Kidney (tissue), 14 donors: ENCODE measurements around the gene ANO7. TPM values are rescaled to one million over a fixed set of nuclear protein-coding genes. Genes with fewer than 3 reads are reported as not detected.

Source experiments
- DNase-seq, 5 donors: peaks; one replicate each; pipeline ENCODE4 v3.0.0-alpha.2; 2013 to 2020
- FAIRE-seq: peaks from 2 replicates; lab custom pipeline; 2012; peaks lifted over from hg19 to GRCh38; lab: Jason Lieb, UNC
- H3K27ac ChIP-seq, 2 donors: one replicate each; pipeline ENCODE4 v1.7.0; 2013; ENCODE audit warnings: low read depth in 2 of 2, low read length in 2 of 2, inconsistent platforms in 1 of 2
- H3K27me3 ChIP-seq: one replicate; pipeline ENCODE4 v1.7.1; 2013; ENCODE audit warnings: low read length, inconsistent platforms; ENCODE audit not compliant: control insufficient read depth, insufficient read depth
- H3K36me3 ChIP-seq, 3 donors: one replicate each; pipeline versions ENCODE4 v1.7.0 to v1.7.1; 2013; ENCODE audit warnings: low read length in 3 of 3, control low read depth in 1 of 3, inconsistent platforms in 1 of 3; ENCODE audit not compliant: insufficient read depth in 3 of 3, control insufficient read depth in 2 of 3
- H3K4me1 ChIP-seq, 3 donors: one replicate each; pipeline versions ENCODE4 v1.7.0 to v1.7.1; 2013; ENCODE audit warnings: low read length in 3 of 3, inconsistent platforms in 1 of 3, low read depth in 1 of 3; ENCODE audit not compliant: control insufficient read depth in 2 of 3, insufficient read depth in 2 of 3
- H3K4me3 ChIP-seq, 3 donors: one replicate each; pipeline versions ENCODE4 v1.7.0 to v1.8.1; 2013; ENCODE audit warnings: low read length in 3 of 3, control low read depth in 1 of 3, inconsistent platforms in 1 of 3
- H3K9ac ChIP-seq, 3 donors: one replicate each; pipeline versions ENCODE4 v1.7.0 to v1.7.1; 2013; ENCODE audit warnings: low read length in 3 of 3, control low read depth in 1 of 3, inconsistent platforms in 1 of 3
- H3K9me3 ChIP-seq, 3 donors: one replicate each; pipeline versions ENCODE4 v1.7.0 to v1.7.1; 2013; ENCODE audit warnings: low read length in 3 of 3, control low read depth in 1 of 3, inconsistent platforms in 1 of 3; ENCODE audit not compliant: control insufficient read depth in 2 of 3, insufficient read depth in 1 of 3
- CTCF ChIP-seq: IDR thresholded peaks from 3 replicates; pipeline ENCODE4 v1.5.1; 2012; ENCODE audit warnings: mild to moderate bottlenecking, moderate library complexity, borderline replicate concordance; ENCODE audit not compliant: insufficient read depth; ENCODE audit errors: extremely low read depth
- intact Hi-C: fragments of 100-400 bp; cut with DNase I; formaldehyde crosslinking; loops from one replicate; pipeline ENCODE4 v1.11.1; 2022
- polyA plus RNA-seq: library from polyadenylated mRNA; stranded (reverse); fragments of 350-450 nt; fragmentation: Illumina TruSeq; extraction: RNeasy Lipid Tissue Mini Kit (QIAGEN cat#74804); gene quantifications from one replicate; pipeline ENCODE4 v1.2.3, GENCODE V29; 2014; ENCODE audit warnings: low read depth, low replicate concordance; ENCODE audit not compliant: insufficient read depth
- total RNA-seq: library from RNA; stranded (reverse); fragmentation: NEBNext Ultra II Directional; extraction: Animal tissue kit (Norgen Biotek cat#: 25700); gene quantifications from one replicate; pipeline ENCODE4 v1.2.1, GENCODE V29; 2021
- donor health status: control.
- donor health status: control.
- donor health status: control.
- donor health status: control.
- donor health status: control.
- donor health status: DM: yes; HTN: yes; CAD: no.
- donor health status: Normal renal cell carcinoma (clear cell type).

Gene ANO7
- total and polyA plus RNA-seq, 2 donors from 2014 or later: 1.1 to 1.9 TPM

GRCh38 chr2:241255542-241256167 is 67.2 kb downstream of the ANO7 start:
- no peak for DNase-seq
- H3K4me3 ChIP-seq: no peak overlapping the region
- no peaks in the 10 kb centered on the region for H3K27me3 ChIP-seq
- FAIRE-seq: no peak
- H3K9me3 ChIP-seq: no peaks in the 10 kb centered on the region
- H3K27ac ChIP-seq: no peak overlapping the region
- no peaks in the 10 kb centered on the region for H3K4me1 ChIP-seq
- intact Hi-C loops: no loop called here
- H3K36me3 ChIP-seq: peaks cover 19 to 64% (median 47%) of the 10 kb centered on the region in 3 donors
- no peak overlapping the region for H3K9ac ChIP-seq
- no peak for TF ChIP-seq CTCF

GRCh38 chr2:241256168-241256545 is 67.7 kb downstream of the ANO7 start:
- H3K4me1 ChIP-seq: no peaks in the 10 kb centered on the region
- intact Hi-C loops: no loop called here
- H3K36me3 ChIP-seq: peaks cover 21 to 64% (median 45%) of the 10 kb centered on the region in 3 donors
- FAIRE-seq (no peak), DNase-seq (no peak)
- no peak overlapping the region for H3K4me3 ChIP-seq
- no peak for TF ChIP-seq CTCF
- no peaks in the 10 kb centered on the region for H3K27me3 ChIP-seq
- H3K9ac ChIP-seq: no peak overlapping the region
- H3K27ac ChIP-seq: no peak overlapping the region
- H3K9me3 ChIP-seq: no peaks in the 10 kb centered on the region

GRCh38 chr2:241257419-241258032 is 69.0 kb downstream of the ANO7 start:
- no peak for TF ChIP-seq CTCF
- DNase-seq (no peak), FAIRE-seq (no peak)
- H3K4me1 ChIP-seq: no peaks in the 10 kb centered on the region
- no peak overlapping the region for H3K9ac ChIP-seq
- H3K36me3 ChIP-seq: peaks cover 22 to 64% (median 48%) of the 10 kb centered on the region in 3 donors
- no peak overlapping the region for H3K4me3 ChIP-seq
- no peak overlapping the region for H3K27ac ChIP-seq
- H3K27me3 ChIP-seq: no peaks in the 10 kb centered on the region
- no peaks in the 10 kb centered on the region for H3K9me3 ChIP-seq
- intact Hi-C loops: no loop called here
